CD4-positive, alpha-beta T cell (primary cell): ENCODE results near the gene CHRNA10. TPM values are rescaled to one million over a fixed set of nuclear protein-coding genes. Genes with fewer than 3 reads are reported as not detected.

Experiments used
- ATAC-seq: fragments of 200-7000 bp; cut with Tn5 transposase; one replicate; pipeline ENCODE4 v1.10.0; 2022; ENCODE audit warnings: mild to moderate bottlenecking; ENCODE audit not compliant: poor library complexity
- CTCF ChIA-PET: fragments of 350-600 bp; sonication (Branson Sonifier 250); formaldehyde crosslinking; loops from one replicate; lab custom pipeline; 2021; ENCODE audit warnings: antibody characterized with exemption, inconsistent platforms; lab: Charles Lee
- POLR2A ChIA-PET: fragments of 350-600 bp; sonication (Branson Sonifier 250); formaldehyde crosslinking; loops from one replicate; lab custom pipeline; 2021; ENCODE audit warnings: antibody characterized with exemption, inconsistent platforms; lab: Charles Lee
- DNase-seq, 14 experiments: peaks; one replicate each; pipeline ENCODE4 v3.0.0-alpha.2; 2013 to 2020; ENCODE audit warnings: mixed read lengths in 2 of 14
- H3K27ac ChIP-seq, 2 donors: one replicate each; pipeline versions ENCODE4 v1.5.1 to v1.7.0; 2013; ENCODE audit warnings: low read length in 2 of 2, low read depth in 1 of 2, mild to moderate bottlenecking in 1 of 2
- H3K27me3 ChIP-seq, 2 experiments: 1 replicate in 1 of 2; 2 replicates in 1 of 2; pipeline versions ENCODE4 v1.6.1 to v1.7.0; 2013; ENCODE audit warnings: low read length in 2 of 2, control low read depth in 1 of 2, mild to moderate bottlenecking in 1 of 2, moderate library complexity in 1 of 2; ENCODE audit not compliant: insufficient read depth in 2 of 2, control insufficient read depth in 1 of 2
- H3K36me3 ChIP-seq: one replicate; pipeline ENCODE4 v1.6.1; 2013; ENCODE audit warnings: low read length, control low read depth; ENCODE audit not compliant: insufficient read depth
- H3K4me1 ChIP-seq: one replicate; pipeline ENCODE4 v1.6.1; 2013; ENCODE audit warnings: low read length, control low read depth; ENCODE audit not compliant: insufficient read depth
- H3K4me3 ChIP-seq: one replicate; pipeline ENCODE4 v1.5.1; 2013; ENCODE audit warnings: mild to moderate bottlenecking, low read length, moderate library complexity
- H3K9me3 ChIP-seq, 2 experiments: 1 replicate in 1 of 2; 2 replicates in 1 of 2; pipeline versions ENCODE4 v1.6.1 to v1.7.0; 2013; ENCODE audit warnings: low read length in 2 of 2, mild to moderate bottlenecking in 2 of 2, control low read depth in 1 of 2, moderate library complexity in 1 of 2; ENCODE audit not compliant: control insufficient read depth in 1 of 2, insufficient read depth in 1 of 2
- H3K27ac Mint-ChIP-seq: one replicate; pipeline ENCODE4 v1.8.0; 2020; ENCODE audit warnings: mixed read lengths
- H3K27me3 Mint-ChIP-seq: one replicate; pipeline ENCODE4 v1.8.0; 2021; ENCODE audit warnings: mixed read lengths
- H3K36me3 Mint-ChIP-seq: one replicate; pipeline ENCODE4 v1.8.0; 2021; ENCODE audit warnings: low read depth, mixed read lengths
- H3K4me1 Mint-ChIP-seq: one replicate; pipeline ENCODE4 v1.8.0; 2021; ENCODE audit warnings: low read depth, mixed read lengths
- H3K4me3 Mint-ChIP-seq: one replicate; pipeline ENCODE4 v1.8.0; 2020; ENCODE audit warnings: mild to moderate bottlenecking, mixed read lengths
- H3K9me3 Mint-ChIP-seq: one replicate; pipeline ENCODE4 v1.8.0; 2020; ENCODE audit warnings: mixed read lengths
- intact Hi-C, 2 experiments: fragments of 100-400 bp; cut with DNase I in 1 of 2; cut with micrococcal nuclease in 1 of 2; formaldehyde crosslinking; loops; one replicate each; pipeline versions ENCODE4 v1.15.1 to v1.9.0; 2023 to 2025; cut with DNase I, micrococcal nuclease
- total RNA-seq, 174 experiments: library from RNA in 2 of 174; stranded (reverse) in 2 of 174; gene quantifications; one replicate each; pipeline ENCODE4 v1.2.3 and lab custom pipeline; 2021 to 2026
- TF ChIP-seq, protein P1 (sequence below): fragments of 200-600 bp; IDR thresholded peaks from one replicate; pipeline ENCODE4 v1.8.0; 2022; ENCODE audit warnings: antibody characterized with exemption, mild to moderate bottlenecking

CHRNA10 gene
- total RNA-seq, 2 experiments from 2014 or later, result 0.33 to 0.39 TPM

DNA sequence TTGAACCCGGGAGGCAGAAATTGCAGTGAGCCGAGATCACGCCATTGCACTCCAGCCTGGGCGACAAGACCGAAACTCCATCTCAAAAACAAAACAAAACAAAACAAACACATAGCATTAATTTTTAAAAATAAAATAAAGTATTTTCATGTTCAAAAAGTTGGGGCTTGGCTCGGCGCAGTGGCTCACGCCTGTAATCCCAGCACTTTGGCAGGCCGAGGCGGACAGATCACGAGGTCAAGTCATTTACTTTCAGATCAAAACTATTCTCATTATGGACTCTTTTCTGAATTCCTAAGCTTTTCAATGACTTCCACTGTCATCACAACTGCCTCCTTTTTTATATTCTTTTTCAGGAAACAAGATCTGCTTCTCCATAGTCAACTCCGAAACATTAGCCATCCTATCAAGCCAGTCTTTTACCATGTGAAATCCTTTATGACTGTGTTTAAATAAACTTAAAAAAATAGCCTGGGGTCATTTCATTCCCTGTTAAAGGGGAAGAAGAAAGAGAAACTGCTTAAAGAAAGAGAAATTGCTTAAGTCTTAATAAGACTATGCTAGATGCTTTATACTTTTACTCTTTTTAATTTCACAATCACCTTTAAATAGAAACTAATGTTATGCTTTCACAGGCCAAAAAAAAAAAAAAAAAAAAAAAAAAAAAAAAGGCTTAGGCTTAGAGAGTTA, 13.1 kb upstream of the CHRNA10 start:
- Histone ChIP-seq H3K27ac (no peak overlapping the region), H3K27me3 (no peaks in the 10 kb centered on the region), H3K36me3 (peaks cover 91% of the 10 kb centered on the region), H3K4me1 (peaks cover 3% of the 10 kb centered on the region), H3K4me3 (no peak overlapping the region), H3K9me3 (no peaks in the 10 kb centered on the region)
- CTCF ChIA-PET, result no interaction called here
- H3K4me3 Mint-ChIP-seq, result no peak overlapping the region
- no peaks in the 10 kb centered on the region for H3K9me3 Mint-ChIP-seq
- ATAC-seq, result no peak
- no peak for DNase-seq
- intact Hi-C loops, result no loop called here
- no peaks in the 10 kb centered on the region for H3K4me1 Mint-ChIP-seq
- no peaks in the 10 kb centered on the region for H3K27me3 Mint-ChIP-seq
- H3K27ac Mint-ChIP-seq, result no peak overlapping the region
- TF ChIP-seq, protein P1, sequence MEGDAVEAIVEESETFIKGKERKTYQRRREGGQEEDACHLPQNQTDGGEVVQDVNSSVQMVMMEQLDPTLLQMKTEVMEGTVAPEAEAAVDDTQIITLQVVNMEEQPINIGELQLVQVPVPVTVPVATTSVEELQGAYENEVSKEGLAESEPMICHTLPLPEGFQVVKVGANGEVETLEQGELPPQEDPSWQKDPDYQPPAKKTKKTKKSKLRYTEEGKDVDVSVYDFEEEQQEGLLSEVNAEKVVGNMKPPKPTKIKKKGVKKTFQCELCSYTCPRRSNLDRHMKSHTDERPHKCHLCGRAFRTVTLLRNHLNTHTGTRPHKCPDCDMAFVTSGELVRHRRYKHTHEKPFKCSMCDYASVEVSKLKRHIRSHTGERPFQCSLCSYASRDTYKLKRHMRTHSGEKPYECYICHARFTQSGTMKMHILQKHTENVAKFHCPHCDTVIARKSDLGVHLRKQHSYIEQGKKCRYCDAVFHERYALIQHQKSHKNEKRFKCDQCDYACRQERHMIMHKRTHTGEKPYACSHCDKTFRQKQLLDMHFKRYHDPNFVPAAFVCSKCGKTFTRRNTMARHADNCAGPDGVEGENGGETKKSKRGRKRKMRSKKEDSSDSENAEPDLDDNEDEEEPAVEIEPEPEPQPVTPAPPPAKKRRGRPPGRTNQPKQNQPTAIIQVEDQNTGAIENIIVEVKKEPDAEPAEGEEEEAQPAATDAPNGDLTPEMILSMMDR, result no peak
- POLR2A ChIA-PET, result no interaction called here
- peaks cover 92% of the 10 kb centered on the region for H3K36me3 Mint-ChIP-seq

DNA sequence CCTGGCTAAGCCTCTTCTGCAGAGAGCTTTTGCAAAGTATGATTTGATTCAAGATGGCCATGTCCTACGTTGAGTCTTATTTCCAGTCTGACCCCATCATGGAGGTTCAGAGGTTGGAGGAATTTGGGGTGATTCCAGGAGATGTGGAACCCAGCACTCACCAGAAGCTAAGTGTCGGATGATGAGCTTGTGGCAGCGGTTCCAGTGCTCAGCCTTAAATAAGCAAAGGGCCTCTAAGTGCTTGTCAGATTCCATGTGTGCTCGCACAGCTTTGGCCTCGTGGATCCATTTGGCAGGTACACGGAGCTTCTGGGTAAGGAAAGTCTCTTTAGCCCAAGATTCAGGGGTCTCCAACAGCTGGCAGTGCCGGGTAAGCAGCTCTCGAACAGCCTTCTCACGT, 11.9 kb upstream of the CHRNA10 start:
- Histone ChIP-seq H3K4me3 (no peak overlapping the region), H3K4me1 (peaks cover 3% of the 10 kb centered on the region), H3K36me3 (peaks cover 96% of the 10 kb centered on the region), H3K27ac (no peak overlapping the region), H3K27me3 (no peaks in the 10 kb centered on the region), H3K9me3 (no peaks in the 10 kb centered on the region)
- Mint-ChIP-seq H3K27ac (no peak overlapping the region), H3K9me3 (no peaks in the 10 kb centered on the region), H3K4me1 (no peaks in the 10 kb centered on the region), H3K27me3 (no peaks in the 10 kb centered on the region), H3K36me3 (peaks cover 97% of the 10 kb centered on the region), H3K4me3 (no peak overlapping the region)
- ATAC-seq (no peak), DNase-seq (no peak)
- TF ChIP-seq, protein P1, result no peak
- POLR2A ChIA-PET, result no interaction called here
- CTCF ChIA-PET, result no interaction called here
- intact Hi-C loops, result no loop called here

GRCh38 chr11:3679077-3679476, 7.9 kb upstream of the CHRNA10 start:
- H3K27me3 Mint-ChIP-seq, result no peaks in the 10 kb centered on the region
- TF ChIP-seq, protein P1, result no peak
- DNase-seq (no peak), ATAC-seq (no peak)
- H3K4me3 ChIP-seq, result no peak overlapping the region
- no peak overlapping the region for H3K27ac ChIP-seq
- POLR2A ChIA-PET, result no interaction called here
- H3K4me3 Mint-ChIP-seq, result no peak overlapping the region
- peaks cover 96% of the 10 kb centered on the region for H3K36me3 ChIP-seq
- CTCF ChIA-PET, result no interaction called here
- H3K4me1 ChIP-seq, result peaks cover 3% of the 10 kb centered on the region
- no peaks in the 10 kb centered on the region for H3K9me3 Mint-ChIP-seq
- intact Hi-C loops, result no loop called here
- peaks cover 97% of the 10 kb centered on the region for H3K36me3 Mint-ChIP-seq
- no peaks in the 10 kb centered on the region for H3K27me3 ChIP-seq
- no peak overlapping the region for H3K27ac Mint-ChIP-seq
- no peaks in the 10 kb centered on the region for H3K9me3 ChIP-seq
- no peaks in the 10 kb centered on the region for H3K4me1 Mint-ChIP-seq
